Activated CD8-positive, alpha-beta memory T cell treated with anti-CD3 and anti-CD28 coated beads, Interleukin-2, amount 50 U/mL, for 1 hour (primary cell): ENCODE measurements around the gene DPEP1.

ENCODE experiments used
- DNase-seq: peaks from one replicate; pipeline ENCODE4 v3.0.0-alpha.2; 2020; ENCODE audit errors: extremely low read depth

Gene DPEP1

DNA sequence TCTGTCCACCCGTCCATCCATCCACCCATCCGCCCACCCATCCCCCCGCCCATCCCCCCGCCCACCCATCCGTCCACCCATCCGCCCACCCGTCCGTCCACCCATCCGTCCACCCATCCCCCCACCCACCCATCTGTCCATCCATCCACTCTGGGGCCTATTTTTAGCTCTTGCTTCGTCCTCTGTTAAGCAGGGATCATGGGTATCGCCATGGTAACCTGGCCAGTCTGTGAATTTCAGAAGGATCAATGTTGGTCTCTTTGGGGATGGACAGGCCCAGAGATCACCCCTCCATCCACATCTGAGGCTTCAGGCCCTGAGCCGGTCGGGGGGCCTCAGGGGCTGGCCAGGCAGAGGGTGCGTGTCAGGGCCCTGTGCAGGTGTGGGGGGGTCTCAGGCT, 15.2 kb upstream of the DPEP1 start:
- no peak for DNase-seq

- DNase-seq, result no peak
These were observed 14.0 kb upstream of the DPEP1 start for GRCh38 chr16:89599451-89599858.

DNA sequence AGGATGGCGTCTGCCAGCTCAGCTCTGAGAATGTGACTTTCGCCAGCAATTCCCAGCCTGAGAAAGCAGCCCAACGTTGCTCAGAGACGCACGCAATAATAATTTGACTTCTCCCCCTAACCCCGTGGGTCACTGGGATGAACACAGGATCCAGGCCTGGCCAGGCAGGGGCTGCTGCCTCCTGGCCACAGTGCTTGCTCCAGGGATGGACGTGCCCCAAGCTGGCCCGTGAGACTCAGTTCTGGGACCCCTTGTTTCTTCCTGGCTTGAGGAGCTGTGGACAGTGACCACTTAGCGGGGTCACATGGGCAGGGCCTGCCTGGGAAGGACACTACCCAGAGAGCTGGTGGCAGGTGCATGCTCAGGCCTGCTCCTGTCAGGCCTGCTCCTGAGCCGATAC, 13.5 kb upstream of the DPEP1 start:
- DNase-seq, result no peak

DNA sequence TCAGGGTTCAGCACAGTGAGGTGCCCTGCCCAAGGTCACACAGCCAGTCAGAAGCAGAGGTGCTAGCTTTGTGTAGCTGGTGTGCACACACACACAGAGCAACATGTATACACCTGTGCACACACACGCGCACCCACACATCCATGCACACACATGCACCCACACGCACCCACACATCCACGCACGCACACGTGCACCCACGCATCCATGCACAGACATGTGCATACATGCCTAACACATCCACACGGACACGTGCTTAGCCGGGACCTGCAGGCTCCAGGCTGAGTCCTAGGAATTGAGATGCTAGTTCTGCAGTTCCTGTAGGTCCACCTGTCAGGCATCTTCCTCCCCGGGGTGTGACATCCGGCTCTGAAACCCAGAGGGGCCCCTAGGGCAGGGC, 13.0 kb upstream of the DPEP1 start:
- DNase-seq, result no peak

DNA sequence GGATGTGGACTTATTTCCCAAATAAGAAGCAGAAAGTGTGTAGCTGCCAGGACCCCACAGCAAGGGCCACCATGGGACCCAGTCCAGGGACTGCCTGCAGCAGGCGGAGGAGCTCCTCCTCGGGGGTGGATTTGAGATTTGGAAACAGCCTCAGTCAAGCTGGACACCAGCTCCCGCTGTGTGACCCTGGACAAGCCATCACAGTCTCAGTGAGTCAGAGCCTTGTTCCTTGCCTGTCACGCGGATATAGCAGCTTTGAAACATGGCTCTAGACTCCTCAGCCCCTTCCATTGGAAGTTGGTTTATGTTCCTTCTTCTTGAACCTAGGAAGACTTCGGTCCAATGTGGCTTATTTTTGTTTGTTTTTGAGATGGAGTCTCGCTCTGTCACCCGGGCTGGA, 12.5 kb upstream of the DPEP1 start:
- DNase-seq, result no peak

DNA sequence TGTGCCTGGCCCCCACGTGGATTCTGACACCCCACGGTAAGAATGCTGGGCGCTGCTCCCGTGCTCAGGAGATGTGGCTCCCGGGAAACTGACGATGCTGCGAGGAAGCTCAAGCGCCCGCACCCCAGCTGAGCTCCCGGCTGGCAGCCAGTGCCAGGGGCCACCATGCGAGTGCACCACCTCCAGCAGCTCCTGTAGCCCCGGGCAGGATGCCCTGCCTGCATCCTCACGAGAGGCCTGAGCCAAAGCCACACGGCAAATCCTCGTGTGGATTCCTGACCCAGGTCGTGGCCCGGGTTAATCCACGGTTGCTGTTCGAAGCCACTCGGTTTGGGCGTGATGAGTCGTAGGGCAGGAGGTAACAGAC, 11.6 kb upstream of the DPEP1 start:
- no peak for DNase-seq

- peak; percentile 31 for DNase-seq
These were observed 11.0 kb upstream of the DPEP1 start for GRCh38 chr16:89602273-89602951.

DNA sequence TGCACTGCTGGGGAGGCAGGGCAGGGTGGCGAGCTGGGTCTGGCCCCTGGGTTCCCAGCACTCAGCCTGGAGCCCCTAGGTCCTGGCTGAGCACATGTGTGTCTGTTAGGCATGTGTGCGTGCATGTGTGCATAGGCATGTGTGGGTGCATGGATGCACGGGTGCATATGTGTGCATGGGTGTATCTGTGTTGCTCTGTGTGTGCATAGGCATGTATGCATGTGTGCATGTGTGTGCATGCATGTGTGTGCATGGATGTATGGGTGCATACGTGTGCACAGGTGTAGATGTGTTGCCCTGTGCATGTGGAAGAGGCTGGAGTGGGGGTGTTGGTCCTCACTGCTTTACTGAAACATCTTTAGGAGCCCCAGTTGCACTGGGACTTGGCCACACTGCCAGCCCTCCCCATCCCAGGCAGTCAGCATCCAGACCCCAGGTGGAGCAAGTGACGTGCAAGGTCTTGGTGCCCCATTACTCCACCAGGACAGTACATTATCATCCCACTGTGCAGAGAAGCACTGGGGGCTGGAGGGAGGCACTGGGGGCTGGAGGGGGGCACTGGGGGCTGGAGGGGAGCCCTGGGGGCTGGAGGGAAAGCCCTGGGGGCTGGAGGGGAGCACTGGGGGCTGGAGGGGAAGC, 10.4 kb upstream of the DPEP1 start:
- DNase-seq, result no peak

GRCh38 chr16:89604764-89605163, 8.7 kb upstream of the DPEP1 start:
- DNase-seq, result no peak

DNA sequence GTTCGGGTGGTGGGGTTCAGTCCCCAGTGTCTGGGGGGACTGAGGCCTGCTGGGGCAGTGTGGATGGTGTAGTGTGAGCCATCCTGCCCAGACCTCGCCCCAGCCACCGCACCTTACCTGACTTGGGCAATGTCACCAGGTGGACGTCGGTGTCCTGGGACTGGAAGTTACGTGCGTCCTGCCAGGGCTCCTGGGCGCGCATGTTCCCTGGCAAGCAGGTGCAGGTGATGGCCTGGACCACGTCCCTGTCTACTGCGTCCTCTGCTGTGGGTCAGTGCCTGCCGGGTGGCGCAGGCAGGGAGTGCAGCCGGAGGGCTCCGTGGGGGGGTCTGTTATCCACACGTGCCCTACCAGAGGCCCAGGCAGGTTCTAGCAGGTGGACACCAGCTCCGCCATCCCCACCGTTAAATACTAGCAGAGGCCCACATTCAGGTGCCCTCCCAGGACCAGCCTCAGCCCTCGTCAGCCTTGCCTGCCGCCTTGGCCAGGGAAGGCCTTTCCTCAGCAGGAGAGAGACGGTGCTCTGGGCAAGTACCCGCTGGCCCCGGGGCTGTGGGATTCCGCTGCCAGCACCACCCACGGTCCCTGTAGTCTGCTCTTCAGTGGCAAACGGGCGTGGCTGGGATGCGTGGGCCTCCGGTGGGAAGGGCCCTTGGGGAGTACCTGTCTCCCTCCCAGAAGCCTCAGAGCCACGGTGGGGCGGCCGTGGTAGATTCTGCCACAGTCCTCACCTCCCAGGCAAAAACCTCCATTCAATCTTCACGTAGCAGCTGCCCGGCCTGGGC, 8.1 kb upstream of the DPEP1 start:
- no peak for DNase-seq

DNA sequence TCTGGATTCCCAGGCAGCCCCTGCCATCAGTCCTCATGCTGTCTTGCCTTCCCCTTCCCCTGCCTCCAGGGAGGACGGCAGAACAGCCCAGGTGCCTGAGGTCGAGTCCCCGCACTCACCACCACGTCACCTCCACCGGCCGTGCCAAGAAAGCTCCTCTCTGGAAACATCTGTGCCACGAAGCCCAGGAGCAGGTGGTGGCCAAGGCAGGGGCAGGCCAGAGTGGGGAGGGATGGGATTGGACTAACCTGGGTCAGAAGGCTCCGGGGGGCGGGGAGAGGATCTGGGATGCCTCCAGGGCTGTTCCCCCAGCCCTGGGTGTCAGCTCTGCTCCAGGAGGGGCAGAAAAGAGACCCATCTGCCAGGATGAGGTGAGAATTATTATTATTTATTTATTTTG, 7.4 kb upstream of the DPEP1 start:
- DNase-seq, result no peak

GRCh38 chr16:89607453-89607852, 6.0 kb upstream of the DPEP1 start:
- DNase-seq, result no peak

- DNase-seq, result no peak
These were observed 5.3 kb upstream of the DPEP1 start for GRCh38 chr16:89607937-89608740.

DNA sequence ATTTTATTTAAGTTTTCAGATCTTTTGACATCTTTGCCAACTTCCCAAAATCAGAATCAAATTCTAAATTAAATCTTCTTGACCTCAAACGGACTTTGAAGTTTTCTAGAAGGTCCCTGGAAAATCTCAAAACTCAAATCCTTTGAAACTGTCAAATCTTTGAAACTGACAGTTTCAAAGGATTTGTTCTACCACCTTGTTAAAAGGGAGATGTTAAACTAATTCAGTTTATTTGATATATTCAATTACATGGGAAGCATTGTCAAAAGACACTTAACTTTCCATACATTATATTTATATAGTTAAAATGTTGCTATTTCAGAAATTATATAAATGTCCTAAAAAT, 3.4 kb upstream of the DPEP1 start:
- DNase-seq, result no peak

GRCh38 chr16:89612415-89613166, 851 bp upstream of the DPEP1 start:
- no peak for DNase-seq

DNA sequence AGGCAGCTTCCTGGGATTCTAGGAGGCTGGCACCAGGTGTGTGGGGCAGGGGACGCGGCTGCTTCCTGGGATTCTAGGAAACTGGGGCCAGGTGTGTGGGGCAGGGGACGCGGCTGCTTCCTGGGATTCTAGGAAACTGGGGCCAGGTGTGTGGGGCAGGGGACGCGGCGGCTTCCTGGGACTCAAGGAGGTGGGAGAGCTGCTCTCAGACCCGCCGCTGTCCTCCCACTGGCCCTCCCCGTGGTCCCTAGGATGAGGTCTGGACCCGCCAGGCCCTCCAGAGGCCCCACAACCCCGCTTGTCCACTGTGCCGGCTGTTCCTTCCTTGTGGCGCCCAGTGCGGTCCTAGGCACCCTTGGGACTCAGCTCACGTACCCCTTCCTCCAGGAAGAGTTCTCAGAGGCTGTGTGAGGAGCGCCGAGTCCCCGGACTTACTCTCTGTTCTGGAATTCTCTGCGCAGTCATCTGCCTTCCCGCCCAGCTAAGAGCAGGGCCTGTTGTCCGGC, 565 bp downstream of the DPEP1 start:
- no peak for DNase-seq

DNA sequence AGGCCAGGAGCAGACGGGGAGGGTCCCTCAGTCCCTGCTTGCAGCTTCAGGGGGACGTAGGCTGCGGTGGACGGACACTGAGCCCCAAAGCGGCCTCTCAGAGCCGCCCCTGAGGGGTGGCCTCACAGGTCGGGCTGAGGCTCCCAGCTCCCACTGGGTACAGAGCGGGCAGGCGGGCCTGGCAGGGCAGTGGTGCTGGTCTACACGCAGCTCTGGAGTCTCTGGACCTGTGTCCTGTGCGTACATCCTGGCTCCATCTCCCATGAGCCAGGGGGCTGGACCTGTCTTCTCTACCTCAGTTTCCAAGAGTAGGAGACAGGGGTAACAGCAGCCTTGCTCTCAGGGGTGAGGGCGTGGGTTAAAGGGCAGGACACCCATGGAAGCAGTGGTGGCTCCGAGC, 1.7 kb downstream of the DPEP1 start:
- DNase-seq, result no peak

DNA sequence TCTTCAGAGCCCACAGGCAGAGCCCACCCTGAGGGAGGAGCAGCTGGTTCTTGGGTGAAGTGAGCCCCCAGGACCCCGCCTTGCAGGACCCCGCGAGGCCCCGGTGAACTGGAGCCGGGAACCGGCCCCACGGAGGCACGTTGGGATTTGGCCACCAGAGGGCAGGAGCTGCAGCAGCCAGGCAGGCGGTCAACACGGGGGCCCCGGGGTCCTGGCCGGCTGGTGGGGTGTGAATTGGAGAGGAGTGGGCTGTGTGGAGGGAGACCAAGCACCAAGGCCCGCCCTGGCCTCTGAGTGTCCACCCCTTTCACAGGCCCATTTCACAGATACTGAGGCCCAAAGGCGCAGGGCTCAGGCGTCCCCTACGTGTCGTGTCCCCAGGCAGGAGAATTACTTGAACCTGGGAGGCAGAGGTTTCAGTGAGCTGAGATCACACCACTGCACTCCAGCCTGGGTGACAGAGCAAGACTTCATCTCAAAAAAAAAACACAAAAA, 2.2 kb downstream of the DPEP1 start:
- no peak for DNase-seq

GRCh38 chr16:89616623-89617022, 3.2 kb downstream of the DPEP1 start:
- DNase-seq, result no peak

- no peak for DNase-seq
These were observed 3.6 kb downstream of the DPEP1 start for GRCh38 chr16:89617036-89617435.
